ENCODE results near the gene KCNQ5.

GRCh38 chr6:72720464-72720863 lies 98.6 kb downstream of the KCNQ5 start:
- TF ChIP-seq CTCF (IDR thresholded peaks at IDR 0.05) (no peak), POLR2A (IDR thresholded peaks at IDR 0.05) (no peak), POLR2AphosphoS5 (IDR thresholded peaks at IDR 0.05) (no peak), EP300 (IDR thresholded peaks at IDR 0.05) (no peak)
